Transverse colon (tissue), 4 donors: ENCODE data around the gene GJB4.

ENCODE experiments used
- CTCF ChIP-seq, 5 experiments: fragments of 200-600 bp in 3 of 5; fragments of 450-650 bp in 2 of 5; sonication (generic) in 3 of 5; IDR thresholded peaks; 1 replicate in 2 of 5; 2 replicates in 3 of 5; pipeline ENCODE4 v1.5.1; 2016 to 2017; ENCODE audit warnings: antibody characterized with exemption in 5 of 5, inconsistent platforms in 3 of 5, mild to moderate bottlenecking in 2 of 5, moderate library complexity in 1 of 5
- EP300 ChIP-seq: sonication (generic); formaldehyde crosslinking; IDR thresholded peaks from one replicate; pipeline ENCODE4 v1.6.1; 2017; ENCODE audit warnings: antibody characterized with exemption, low read depth
- POLR2AphosphoS5 ChIP-seq, 3 donors: sonication (generic); formaldehyde crosslinking; IDR thresholded peaks; one replicate each; pipeline ENCODE4 v1.6.1; 2016; ENCODE audit warnings: antibody characterized with exemption in 3 of 3

DNA sequence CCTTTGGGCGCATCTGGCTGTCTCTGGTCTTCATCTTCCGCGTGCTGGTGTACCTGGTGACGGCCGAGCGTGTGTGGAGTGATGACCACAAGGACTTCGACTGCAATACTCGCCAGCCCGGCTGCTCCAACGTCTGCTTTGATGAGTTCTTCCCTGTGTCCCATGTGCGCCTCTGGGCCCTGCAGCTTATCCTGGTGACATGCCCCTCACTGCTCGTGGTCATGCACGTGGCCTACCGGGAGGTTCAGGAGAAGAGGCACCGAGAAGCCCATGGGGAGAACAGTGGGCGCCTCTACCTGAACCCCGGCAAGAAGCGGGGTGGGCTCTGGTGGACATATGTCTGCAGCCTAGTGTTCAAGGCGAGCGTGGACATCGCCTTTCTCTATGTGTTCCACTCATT is 2.2 kb upstream of the GJB4 start:
- TF ChIP-seq CTCF (IDR thresholded peaks at IDR 0.05) (no peak), POLR2AphosphoS5 (IDR thresholded peaks at IDR 0.05) (no peak), EP300 (no peak)
